ENCODE results near the gene HYOU1.

DNA sequence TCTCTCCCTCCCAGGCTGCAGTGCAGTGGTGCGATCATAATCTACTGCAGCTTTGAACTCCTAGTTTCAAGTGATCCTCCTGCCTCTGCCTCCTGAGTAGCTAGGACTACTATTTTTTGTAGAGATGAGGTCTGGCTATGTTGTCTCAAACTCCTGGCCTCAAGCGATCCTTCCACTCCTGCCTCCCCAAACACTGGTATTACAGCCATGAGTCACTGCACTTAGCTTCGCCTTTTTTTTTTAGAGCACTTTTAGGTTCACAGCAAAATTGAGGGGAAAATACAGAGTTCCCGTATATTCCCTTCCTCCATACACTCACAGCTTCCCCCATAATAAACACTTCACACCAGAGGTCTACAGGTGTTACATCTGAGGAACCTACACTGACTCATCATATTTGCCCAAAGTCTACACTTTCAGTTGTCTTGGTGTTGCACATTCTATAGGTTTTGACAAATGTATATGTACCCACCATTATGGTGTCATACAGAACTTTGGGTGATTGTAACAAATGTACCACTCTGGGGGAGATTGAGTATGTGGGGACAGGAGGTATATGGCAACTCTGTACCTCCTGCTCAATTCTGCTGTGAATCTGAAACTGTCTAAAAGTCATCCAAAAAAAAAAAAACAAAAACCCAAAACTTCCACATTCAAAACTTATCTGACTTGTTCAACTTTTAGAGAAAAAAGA is 15.0 kb downstream of the HYOU1 start:
- TF ChIP-seq, protein P1, sequence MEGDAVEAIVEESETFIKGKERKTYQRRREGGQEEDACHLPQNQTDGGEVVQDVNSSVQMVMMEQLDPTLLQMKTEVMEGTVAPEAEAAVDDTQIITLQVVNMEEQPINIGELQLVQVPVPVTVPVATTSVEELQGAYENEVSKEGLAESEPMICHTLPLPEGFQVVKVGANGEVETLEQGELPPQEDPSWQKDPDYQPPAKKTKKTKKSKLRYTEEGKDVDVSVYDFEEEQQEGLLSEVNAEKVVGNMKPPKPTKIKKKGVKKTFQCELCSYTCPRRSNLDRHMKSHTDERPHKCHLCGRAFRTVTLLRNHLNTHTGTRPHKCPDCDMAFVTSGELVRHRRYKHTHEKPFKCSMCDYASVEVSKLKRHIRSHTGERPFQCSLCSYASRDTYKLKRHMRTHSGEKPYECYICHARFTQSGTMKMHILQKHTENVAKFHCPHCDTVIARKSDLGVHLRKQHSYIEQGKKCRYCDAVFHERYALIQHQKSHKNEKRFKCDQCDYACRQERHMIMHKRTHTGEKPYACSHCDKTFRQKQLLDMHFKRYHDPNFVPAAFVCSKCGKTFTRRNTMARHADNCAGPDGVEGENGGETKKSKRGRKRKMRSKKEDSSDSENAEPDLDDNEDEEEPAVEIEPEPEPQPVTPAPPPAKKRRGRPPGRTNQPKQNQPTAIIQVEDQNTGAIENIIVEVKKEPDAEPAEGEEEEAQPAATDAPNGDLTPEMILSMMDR (conservative IDR thresholded peaks at IDR 0.05; ENCODE audit: low read depth in 2 of 2), result no peak
- TF ChIP-seq EZH2phosphoT487 (IDR thresholded peaks at IDR 0.05; ENCODE audit: unreplicated experiment) (no peak), POLR2AphosphoS5 (IDR thresholded peaks at IDR 0.05; ENCODE audit: low read depth) (no peak)
